GM21423 (cell line): ENCODE results near the gene HHIP.
"Not testable (repeated sequence)": the region's sequence is repeated elsewhere in the genome, so short reads cannot be mapped to it uniquely, and the experiment has no call there.

Experiments used
- ATAC-seq: cut with Tn5 transposase; IDR thresholded peaks from one replicate; pipeline ENCODE4 v1.9.1; 2021; ENCODE audit warnings: mild to moderate bottlenecking, moderate library complexity; ENCODE audit not compliant: unreplicated experiment

The HHIP gene

DNA sequence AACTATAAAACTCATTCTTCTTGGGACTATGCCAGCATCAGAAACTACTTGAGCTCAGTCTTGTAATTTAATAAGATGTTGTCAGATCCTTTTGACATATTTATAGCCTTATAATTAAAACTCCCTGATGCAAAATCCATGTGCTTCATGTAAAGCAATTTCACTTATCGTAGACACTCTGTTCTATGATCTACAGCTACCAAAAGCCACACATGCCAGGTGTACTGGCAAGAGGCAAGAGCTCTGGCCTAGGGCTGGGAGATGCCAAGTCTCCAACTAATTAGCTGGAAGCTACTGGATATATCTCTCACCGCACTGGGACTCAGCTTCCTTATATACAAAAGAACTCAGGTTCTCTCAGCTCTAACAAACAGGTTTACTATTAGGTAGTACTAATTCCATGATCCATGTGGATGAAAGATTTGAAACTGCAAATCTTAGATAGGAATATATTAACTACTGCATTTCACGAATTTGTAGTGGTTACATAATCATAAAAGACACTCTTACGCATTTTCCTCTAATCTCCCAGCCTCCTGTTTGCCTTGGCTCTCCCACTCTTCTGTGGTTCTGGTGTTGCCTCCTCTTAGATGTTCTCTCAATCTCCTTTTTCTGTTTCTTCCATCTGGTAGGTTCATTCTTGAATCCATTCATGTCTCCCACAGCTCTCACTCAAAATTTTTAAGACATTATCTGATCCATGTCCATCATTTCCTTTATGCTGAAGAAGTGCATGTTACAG, 103.0 kb downstream of the HHIP start:
- ATAC-seq: no peak

DNA sequence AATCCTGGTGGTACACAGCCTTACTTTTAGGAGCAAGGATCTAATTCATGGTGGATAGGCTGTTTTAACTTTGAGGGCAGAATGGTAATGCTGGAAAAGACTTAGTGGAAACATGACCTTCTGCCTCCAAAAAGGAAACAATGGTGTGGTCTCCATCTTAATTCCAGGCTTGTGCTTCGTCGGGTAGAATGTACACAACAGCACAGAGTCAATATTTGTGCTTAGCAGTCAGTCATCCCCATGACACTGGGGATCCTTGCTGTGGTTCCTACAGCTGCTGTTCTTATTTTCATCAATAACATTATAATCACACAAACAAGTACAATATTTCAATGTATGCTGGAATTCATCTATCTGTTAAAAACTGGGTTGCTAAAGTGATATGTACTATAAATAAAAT, 104.4 kb downstream of the HHIP start:
- no peak for ATAC-seq

DNA sequence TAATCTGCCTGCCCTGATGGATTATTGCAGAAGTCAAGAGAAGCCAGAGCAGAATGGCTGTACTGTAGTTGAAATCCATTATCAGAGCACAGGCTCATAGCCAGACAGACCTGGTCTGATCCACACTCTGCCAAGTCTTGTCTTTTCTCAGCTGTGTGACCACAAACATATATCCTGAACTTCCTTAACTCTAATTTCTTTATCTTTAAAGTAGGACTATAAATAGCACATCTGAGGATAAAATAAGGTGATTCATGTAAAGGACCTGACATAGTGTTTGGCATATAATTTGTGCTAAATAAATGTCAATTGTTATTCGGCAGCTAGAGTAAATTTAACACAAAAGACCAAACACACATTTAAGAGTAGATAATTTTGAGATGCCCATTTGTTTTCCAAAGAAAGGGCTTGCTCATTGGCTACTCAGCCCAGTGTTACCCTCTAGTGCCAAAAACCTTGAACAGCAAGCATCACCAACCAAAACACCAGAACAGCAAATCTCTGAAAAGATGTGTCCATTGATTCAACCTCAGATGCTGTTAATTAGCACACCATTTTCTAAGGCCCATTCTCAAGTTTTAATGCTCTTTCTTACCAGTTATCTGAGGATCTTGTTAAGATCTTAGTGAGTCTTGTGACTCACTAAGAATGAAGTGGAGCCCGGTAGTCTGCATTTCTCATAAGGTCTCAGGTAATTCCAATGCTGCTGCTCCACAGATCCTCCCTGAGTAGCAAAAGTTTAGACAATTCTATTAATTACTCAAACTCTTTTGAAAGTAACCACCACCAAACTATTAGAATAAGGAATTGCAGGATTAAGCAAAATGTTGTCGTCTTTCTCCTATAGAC, 108.8 kb downstream of the HHIP start:
- no peak for ATAC-seq

DNA sequence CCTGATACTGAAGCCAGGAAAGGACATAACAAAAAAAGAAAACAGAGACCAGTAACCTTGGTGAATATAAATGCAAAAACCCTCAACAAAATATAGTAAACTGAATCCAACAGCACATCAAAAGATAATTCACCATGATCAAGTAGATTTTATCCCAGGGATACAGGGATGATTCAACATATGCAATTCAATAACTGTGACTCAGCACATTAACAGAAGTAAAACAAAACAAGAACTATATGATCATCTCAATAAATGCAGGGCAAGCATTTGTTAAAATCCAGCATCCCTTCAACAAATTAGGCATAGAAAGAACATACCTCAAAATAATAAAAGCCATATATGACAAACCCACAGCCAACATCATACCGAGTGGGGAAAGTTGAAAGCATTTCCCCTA, 112.0 kb downstream of the HHIP start:
- no peak for ATAC-seq

DNA sequence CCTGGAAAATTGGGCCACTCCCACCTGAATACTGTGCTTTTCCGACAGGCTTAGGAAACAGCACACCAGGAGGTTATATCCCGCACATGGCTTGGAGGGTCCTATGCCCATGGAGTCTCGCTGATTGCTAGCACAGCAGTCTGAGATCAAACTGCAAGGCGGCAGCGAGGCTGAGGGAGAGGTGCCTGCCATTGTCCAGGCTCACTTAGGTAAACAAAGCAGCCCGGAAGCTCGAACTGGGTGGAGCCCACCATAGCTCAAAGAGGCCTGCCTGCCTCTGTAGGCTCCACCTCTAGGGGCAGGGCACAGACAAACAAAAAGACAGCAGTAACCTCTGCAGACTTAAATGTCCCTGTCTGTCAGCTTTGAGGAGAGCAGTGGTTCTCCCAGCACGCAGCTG, 122.9 kb downstream of the HHIP start:
- ATAC-seq: not testable (repeated sequence)

DNA sequence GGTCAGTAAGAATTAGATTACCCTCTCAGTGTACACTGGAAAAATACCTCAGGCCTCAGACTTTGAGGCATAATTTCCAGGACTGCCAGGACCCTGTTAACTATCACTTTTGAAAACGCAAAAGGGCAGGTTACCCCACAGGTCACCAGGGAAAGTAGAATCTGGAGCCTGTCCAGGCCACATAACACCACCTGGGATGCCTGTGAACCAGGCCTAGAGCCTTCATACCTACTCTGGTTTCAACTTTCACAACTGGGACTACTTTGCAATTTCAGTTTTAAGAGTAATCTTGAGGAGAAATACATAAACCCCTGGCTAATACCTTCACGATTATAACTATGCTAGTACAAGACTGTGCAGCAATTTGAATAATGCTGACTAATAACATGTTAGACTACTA, 132.4 kb downstream of the HHIP start:
- no peak for ATAC-seq

DNA sequence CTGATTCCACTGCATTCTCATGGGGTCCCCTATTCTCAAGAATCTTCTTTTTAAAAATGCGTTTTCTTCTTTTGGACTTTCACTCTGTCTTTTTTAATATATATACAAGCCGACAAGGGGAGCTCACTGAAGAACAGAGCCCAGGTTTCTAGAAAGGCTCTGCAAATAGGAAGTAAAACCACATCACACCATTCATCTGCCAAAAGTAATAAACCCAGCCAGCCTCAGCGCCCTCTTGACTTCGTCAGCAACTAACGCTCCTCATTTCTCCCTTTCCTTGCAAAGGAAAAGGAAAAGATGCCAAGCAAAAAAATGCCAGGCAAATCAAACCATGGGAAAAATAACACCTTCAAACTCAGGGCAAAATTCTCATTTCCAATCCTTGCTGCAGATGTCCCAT, 136.4 kb downstream of the HHIP start:
- no peak for ATAC-seq

DNA sequence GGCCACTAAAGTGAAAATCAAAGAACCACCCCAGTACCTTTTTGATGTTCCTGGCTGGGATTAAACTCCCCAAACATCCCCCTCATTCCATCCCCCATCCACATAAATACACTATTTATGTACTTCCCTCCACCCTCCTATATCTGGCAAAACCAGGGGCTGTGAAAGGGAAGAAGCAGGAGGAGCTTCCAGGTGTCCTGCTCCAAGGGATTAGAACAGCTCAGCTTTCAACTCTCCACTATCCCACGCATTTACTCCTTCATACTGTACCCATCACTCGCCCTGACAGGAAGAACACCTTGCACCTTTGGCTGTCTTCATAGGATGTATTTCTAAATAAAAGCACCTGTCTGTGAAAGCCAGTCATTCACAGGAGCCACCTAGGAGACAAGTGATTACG, 140.0 kb downstream of the HHIP start:
- no peak for ATAC-seq

DNA sequence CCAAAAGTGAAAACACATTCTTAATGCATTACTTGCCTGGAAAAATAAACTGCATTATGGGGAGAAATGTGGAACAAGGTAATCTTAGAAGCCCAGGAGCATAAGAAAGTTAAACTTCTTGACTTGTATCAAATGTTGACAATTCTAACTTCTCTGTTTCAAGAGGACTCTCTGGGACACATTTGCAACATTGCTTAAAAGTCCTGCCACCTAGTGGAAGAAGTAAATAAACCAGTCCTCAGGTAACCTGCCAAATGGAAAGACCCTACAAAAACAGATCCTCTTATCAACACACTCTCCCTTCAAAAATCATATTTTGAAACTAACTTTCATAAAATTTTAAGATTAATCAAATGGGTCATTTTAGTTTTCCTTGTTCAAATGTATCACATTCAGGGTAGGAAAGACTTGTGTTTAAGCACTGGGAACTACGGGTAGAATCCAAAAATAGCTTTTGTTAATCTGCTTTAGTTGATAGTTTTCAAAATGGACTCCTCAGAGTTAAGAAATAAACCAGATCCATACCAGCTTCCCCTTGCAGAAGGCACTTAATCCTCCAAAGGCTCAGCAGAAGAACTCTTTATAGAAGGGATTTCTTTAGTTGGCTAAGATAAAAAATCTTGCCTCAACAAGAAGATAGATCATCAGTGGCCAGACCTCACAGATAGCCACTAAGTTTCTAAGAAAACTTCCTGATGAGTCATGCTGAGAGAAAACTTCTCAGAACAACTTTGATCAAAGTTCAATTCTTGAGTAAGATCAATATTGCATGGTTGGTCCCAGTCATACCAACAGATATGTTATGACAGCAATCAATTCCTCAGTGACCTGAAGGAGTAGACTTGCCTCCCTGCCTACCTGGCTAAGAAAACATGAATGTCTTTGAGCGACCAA, 141.7 kb downstream of the HHIP start:
- ATAC-seq: peak; percentile 55

DNA sequence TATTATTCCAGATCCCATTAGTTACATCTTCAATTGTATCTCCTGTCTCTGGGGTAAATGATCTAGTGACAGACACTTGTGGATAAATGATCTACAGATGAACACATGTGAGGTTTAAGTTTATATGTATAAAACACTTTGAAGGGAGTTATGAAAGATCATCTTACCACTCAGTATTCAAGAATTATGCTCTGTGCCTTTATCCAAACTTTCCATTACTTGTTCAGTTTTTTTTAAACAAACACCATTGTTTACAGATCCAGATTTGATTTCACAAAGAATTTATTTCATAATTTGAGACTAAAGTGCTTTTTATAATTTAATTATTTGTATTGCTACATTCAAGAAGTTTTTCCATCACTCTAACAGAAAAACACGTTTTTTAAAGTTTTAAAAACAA, 142.5 kb downstream of the HHIP start:
- no peak for ATAC-seq

DNA sequence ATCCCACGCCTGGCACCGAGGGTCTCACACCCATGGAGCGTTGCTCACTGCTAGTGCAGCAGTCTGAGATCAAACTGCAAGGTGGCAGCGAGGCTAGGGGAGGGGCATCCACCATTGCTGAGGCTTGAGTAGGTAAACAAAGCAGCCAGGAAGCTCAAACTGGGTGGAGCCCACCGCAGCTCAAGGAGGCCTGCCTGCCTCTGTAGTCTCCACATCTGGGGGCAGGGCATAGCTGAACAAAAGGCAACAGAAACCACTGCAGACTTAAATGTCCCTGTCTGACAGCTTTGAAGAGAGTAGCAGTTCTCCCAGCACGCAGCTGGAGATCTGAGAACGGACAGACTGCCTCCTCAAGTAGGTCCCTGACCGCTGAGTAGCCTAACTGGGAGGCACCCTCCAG, 146.0 kb downstream of the HHIP start:
- ATAC-seq: not testable (repeated sequence)
